NB4 (cell line): Measurements from ENCODE around the gene CCDC60.

Experiments
- POLR2A ChIP-seq: IDR thresholded peaks from 2 replicates; pipeline ENCODE4 v1.6.1; 2011; ENCODE audit warnings: mild to moderate bottlenecking; ENCODE audit not compliant: insufficient read length; ENCODE audit errors: extremely low read depth
- TF ChIP-seq, protein P1 (sequence below): IDR thresholded peaks from one replicate; pipeline ENCODE4 v1.5.1; 2012; ENCODE audit warnings: low read depth, low read length
- TF ChIP-seq, protein P2 (sequence below): IDR thresholded peaks from 2 replicates; pipeline ENCODE4 v1.6.1; 2011; ENCODE audit warnings: low read depth, low read length

DNA sequence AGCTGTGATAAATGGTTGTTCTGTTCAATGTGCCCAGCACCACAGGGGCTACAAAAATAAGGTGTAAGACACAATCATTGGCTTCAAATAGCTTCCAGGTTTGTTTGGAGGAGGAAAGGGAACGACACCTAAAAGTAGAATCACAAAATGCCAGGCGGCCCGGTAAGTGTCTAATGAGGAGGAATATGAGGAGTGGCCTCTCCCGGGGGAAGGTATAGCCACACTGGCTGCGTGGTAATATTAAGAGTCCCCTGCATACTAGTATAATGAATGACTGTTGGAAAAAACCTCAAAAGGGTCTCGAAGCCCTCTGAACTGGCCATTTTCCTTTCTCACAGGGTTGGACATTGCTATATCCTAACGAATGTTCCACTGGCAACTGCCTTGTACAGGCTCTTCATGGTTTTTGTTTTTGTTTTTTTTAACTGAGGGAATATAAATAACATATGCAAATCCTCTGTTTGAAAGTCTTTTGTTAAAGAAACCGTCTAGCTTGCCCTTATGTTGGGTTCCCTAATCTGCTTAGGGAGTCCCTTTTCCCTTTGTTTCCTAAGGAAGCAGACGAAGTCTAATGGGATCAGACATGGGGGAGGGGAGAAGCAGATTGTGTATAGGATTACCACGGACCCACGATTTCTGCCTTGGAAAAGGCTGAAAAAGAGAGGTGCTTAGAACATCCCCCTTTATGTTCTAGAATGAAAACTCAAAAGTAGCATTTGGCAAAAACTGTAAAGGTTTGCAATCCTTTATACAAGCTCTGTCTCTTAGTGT is 4.2 kb downstream of the CCDC60 start:
- TF ChIP-seq, protein P1, sequence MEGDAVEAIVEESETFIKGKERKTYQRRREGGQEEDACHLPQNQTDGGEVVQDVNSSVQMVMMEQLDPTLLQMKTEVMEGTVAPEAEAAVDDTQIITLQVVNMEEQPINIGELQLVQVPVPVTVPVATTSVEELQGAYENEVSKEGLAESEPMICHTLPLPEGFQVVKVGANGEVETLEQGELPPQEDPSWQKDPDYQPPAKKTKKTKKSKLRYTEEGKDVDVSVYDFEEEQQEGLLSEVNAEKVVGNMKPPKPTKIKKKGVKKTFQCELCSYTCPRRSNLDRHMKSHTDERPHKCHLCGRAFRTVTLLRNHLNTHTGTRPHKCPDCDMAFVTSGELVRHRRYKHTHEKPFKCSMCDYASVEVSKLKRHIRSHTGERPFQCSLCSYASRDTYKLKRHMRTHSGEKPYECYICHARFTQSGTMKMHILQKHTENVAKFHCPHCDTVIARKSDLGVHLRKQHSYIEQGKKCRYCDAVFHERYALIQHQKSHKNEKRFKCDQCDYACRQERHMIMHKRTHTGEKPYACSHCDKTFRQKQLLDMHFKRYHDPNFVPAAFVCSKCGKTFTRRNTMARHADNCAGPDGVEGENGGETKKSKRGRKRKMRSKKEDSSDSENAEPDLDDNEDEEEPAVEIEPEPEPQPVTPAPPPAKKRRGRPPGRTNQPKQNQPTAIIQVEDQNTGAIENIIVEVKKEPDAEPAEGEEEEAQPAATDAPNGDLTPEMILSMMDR = no peak
- no peak for TF ChIP-seq POLR2A
- TF ChIP-seq, protein P2, sequence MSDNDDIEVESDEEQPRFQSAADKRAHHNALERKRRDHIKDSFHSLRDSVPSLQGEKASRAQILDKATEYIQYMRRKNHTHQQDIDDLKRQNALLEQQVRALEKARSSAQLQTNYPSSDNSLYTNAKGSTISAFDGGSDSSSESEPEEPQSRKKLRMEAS = no peak
